Endothelial cell of umbilical vein (primary cell): ENCODE data around the gene PLD1. TPM values are rescaled to one million over a fixed set of nuclear protein-coding genes. Genes with fewer than 3 reads are reported as not detected.

Source experiments
- BruUV-seq: library from RNA; stranded (reverse); fragments of 400-500 nt; replicated peaks from 2 replicates; lab custom pipeline; 2021; lab: Mats Ljungman, UMichigan
- CTCF ChIA-PET: fragments of 300-600, 350-600 bp; sonication (Branson Sonifier 250); formaldehyde crosslinking; loops from one replicate; lab custom pipeline; 2021; ENCODE audit warnings: antibody characterized with exemption, inconsistent platforms; lab: Charles Lee
- POLR2A ChIA-PET: fragments of 300-600, 350-600 bp; sonication (Branson Sonifier 250); formaldehyde crosslinking; loops from one replicate; lab custom pipeline; 2021; ENCODE audit warnings: antibody characterized with exemption, inconsistent platforms; lab: Charles Lee
- DNase-seq: peaks from one replicate; pipeline ENCODE4 v3.0.0-alpha.2; 2011; ENCODE audit warnings: low read depth, low spot score
- FAIRE-seq: peaks from 2 replicates; lab custom pipeline; 2011; peaks lifted over from hg19 to GRCh38; lab: Jason Lieb, UNC
- H2AFZ ChIP-seq: 2 replicates; pipeline ENCODE4 v1.6.0; 2012; ENCODE audit warnings: low read depth, low read length, control low read depth, inconsistent platforms
- H3K27ac ChIP-seq: 2 replicates; pipeline ENCODE4 v1.5.1; 2011; ENCODE audit warnings: low read depth, mild to moderate bottlenecking, control low read depth, low read length, moderate library complexity; ENCODE audit not compliant: insufficient read depth
- H3K27me3 ChIP-seq, 2 experiments: 2 replicates each; pipeline versions ENCODE4 v1.6.0 to v1.6.1; 2011; ENCODE audit warnings: low read length in 2 of 2, mixed read lengths in 1 of 2; ENCODE audit not compliant: control insufficient read depth in 2 of 2, insufficient read depth in 2 of 2
- H3K36me3 ChIP-seq, 2 experiments: 2 replicates in 1 of 2; 3 replicates in 1 of 2; pipeline ENCODE4 v1.5.1; 2011; ENCODE audit warnings: low read length in 2 of 2, mild to moderate bottlenecking in 1 of 2, moderate library complexity in 1 of 2; ENCODE audit not compliant: control insufficient read depth in 2 of 2, insufficient read depth in 2 of 2; ENCODE audit errors: extremely low read depth in 1 of 2
- H3K4me1 ChIP-seq: 3 replicates; pipeline ENCODE4 v1.5.1; 2011; ENCODE audit warnings: mild to moderate bottlenecking, low read length; ENCODE audit not compliant: control insufficient read depth, insufficient read depth; ENCODE audit errors: extremely low read depth
- H3K4me2 ChIP-seq: 2 replicates; pipeline ENCODE4 v1.6.1; 2011; ENCODE audit warnings: low read length, control low read depth, mixed read lengths; ENCODE audit not compliant: insufficient read depth
- H3K4me3 ChIP-seq, 3 experiments: fragments of 200-600 bp in 1 of 3; sonication (generic), shearing (Covaris generic) in 1 of 3; replicated peaks in 1 of 3; 2 replicates each; pipeline ENCODE4 v1.5.1; 2011 to 2016; ENCODE audit warnings: control low read depth in 3 of 3, low read length in 3 of 3, mild to moderate bottlenecking in 2 of 3, inconsistent platforms in 1 of 3, low read depth in 1 of 3, moderate library complexity in 1 of 3; ENCODE audit not compliant: insufficient read depth in 1 of 3
- H3K79me2 ChIP-seq: 2 replicates; pipeline ENCODE4 v1.6.0; 2012; ENCODE audit warnings: low read length, inconsistent platforms; ENCODE audit not compliant: control insufficient read depth, insufficient read depth
- H3K9ac ChIP-seq: replicated peaks from 2 replicates; pipeline ENCODE3; 2011; ENCODE audit warnings: low read length, control low read depth; ENCODE audit not compliant: insufficient read depth; ENCODE audit errors: extremely low read depth
- H3K9me1 ChIP-seq: replicated peaks from 3 replicates; pipeline ENCODE4 v1.6.0; 2011; ENCODE audit warnings: mild to moderate bottlenecking, low read length; ENCODE audit not compliant: control insufficient read depth, insufficient read depth; ENCODE audit errors: extremely low read depth
- H3K9me3 ChIP-seq: replicated peaks from 2 replicates; pipeline ENCODE4 v1.5.1; 2012; ENCODE audit warnings: low read length, inconsistent platforms; ENCODE audit not compliant: control insufficient read depth, insufficient read depth
- H4K20me1 ChIP-seq: replicated peaks from 2 replicates; pipeline ENCODE3; 2011; ENCODE audit warnings: mild to moderate bottlenecking, low read length; ENCODE audit not compliant: control insufficient read depth, insufficient read depth; ENCODE audit errors: extremely low read depth
- EZH2 ChIP-seq: IDR thresholded peaks from 2 replicates; pipeline ENCODE4 v1.6.1; 2012; ENCODE audit warnings: borderline replicate concordance, low read depth, mild to moderate bottlenecking, moderate library complexity, low read length, inconsistent platforms; ENCODE audit not compliant: severe bottlenecking
- FOS ChIP-seq: IDR thresholded peaks from 2 replicates; pipeline ENCODE4 v1.6.1; 2011; ENCODE audit warnings: mild to moderate bottlenecking, low read length, moderate library complexity, borderline replicate concordance; ENCODE audit not compliant: insufficient read depth
- GATA2 ChIP-seq: IDR thresholded peaks from 2 replicates; pipeline ENCODE4 v1.7.0; 2011; ENCODE audit warnings: low read depth, mild to moderate bottlenecking, moderate library complexity, mixed read lengths, low read length; ENCODE audit not compliant: insufficient read length, insufficient read depth
- JUN ChIP-seq: IDR thresholded peaks from 2 replicates; pipeline ENCODE4 v1.6.1; 2011; ENCODE audit warnings: borderline replicate concordance, low read depth; ENCODE audit not compliant: insufficient read length, insufficient read depth
- MYC ChIP-seq: IDR thresholded peaks from one replicate; pipeline ENCODE4 v1.6.1; 2011; ENCODE audit warnings: mild to moderate bottlenecking, low read depth, low read length
- POLR2A ChIP-seq: IDR thresholded peaks from 2 replicates; pipeline ENCODE4 v1.6.1; 2012; ENCODE audit warnings: low read depth, mild to moderate bottlenecking, control low read depth, low read length
- POLR2AphosphoS5 ChIP-seq: IDR thresholded peaks from 2 replicates; pipeline ENCODE4 v1.6.1; 2012; ENCODE audit warnings: low read depth, mild to moderate bottlenecking, control low read depth, low read length, moderate library complexity; ENCODE audit not compliant: insufficient read depth
- dilution Hi-C: fragments of 300-500 bp; cut with MboI; formaldehyde crosslinking; loops from one replicate; pipeline ENCODE4 v1.15.0; 2019; ENCODE audit warnings: low sequenced_read_pairs; ENCODE audit not compliant: extremely low pct_ligation_motif_present
- intact Hi-C: fragments of 100-400 bp; cut with micrococcal nuclease; formaldehyde crosslinking; loops from one replicate; pipeline ENCODE4 v1.10.0; 2022
- polyA plus RNA-seq, 4 experiments: library from polyadenylated mRNA; depleted of rRNA in 3 of 4; stranded (reverse) in 3 of 4; unstranded in 1 of 4; fragments of >200 nt; gene quantifications; 2 replicates each; pipeline versions ENCODE4 v1.2.1 to v1.2.3, GENCODE V29; 2011 to 2012; ENCODE audit warnings: missing spikeins in 1 of 4
- total RNA-seq: library from RNA; stranded (reverse); gene quantifications from 2 replicates; pipeline ENCODE4 v1.2.3, GENCODE V29; 2021
- TF ChIP-seq, protein P1 (sequence below): IDR thresholded peaks from 2 replicates; pipeline ENCODE4 v1.6.1; 2011; ENCODE audit not compliant: insufficient read depth, insufficient read length
- TF ChIP-seq, protein P2 (sequence below), 2 donors: IDR thresholded peaks; 1 replicate in 1 of 2; 2 replicates in 1 of 2; pipeline ENCODE4 v1.5.1; 2011; ENCODE audit warnings: low read length in 2 of 2, mild to moderate bottlenecking in 2 of 2, moderate library complexity in 2 of 2, control low read depth in 1 of 2, inconsistent platforms in 1 of 2, low read depth in 1 of 2; ENCODE audit not compliant: insufficient read depth in 1 of 2; ENCODE audit errors: extremely low read depth in 1 of 2

The PLD1 gene
- total and polyA plus RNA-seq, 2 donors (not counting 3 experiments of a cell fraction or from before 2014, with no cell fraction given): 42.0 to 108 TPM

DNA sequence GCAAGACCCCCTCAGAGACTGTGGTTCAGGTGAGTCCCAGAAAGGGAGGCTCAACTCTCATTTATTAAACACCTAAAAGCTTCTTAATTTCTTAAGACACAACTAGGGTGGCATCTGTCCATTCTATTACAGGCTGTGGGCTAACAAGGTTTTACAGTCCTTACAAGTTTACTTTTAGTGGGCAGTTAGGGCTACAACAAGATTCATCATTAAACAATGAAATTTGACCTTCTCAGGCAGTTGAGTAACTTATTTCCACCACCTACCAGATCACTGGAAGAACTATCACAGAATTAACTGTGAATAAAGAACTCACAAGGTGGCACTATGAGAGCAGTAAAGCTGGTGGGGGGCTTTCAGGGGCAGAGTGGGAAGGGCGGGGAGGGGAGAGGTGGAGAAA, 132.6 kb downstream of the PLD1 start:
- CTCF ChIA-PET: interaction anchor here (0.8 to 1.9 kb wide), 4 partner anchors 8 to 152 kb away, joined by 3 to 5 read pairs (median 4); no protein-coding TSS in a partner anchor
- Histone ChIP-seq H3K4me1 (no peaks in the 10 kb centered on the region), H3K79me2 (no peaks in the 10 kb centered on the region), H3K9ac (no peak overlapping the region), H3K27me3 (no peaks in the 10 kb centered on the region), H4K20me1 (no peaks in the 10 kb centered on the region), H3K9me3 (no peaks in the 10 kb centered on the region), H2AFZ (no peak overlapping the region), H3K4me2 (no peak overlapping the region), H3K9me1 (no peaks in the 10 kb centered on the region), H3K36me3 (peaks cover 6% of the 10 kb centered on the region in 2 experiments), H3K4me3 (no peak overlapping the region), H3K27ac (no peak overlapping the region)
- dilution Hi-C loops: no loop called here
- intact Hi-C loops: no loop called here
- no peak for TF ChIP-seq GATA2
- TF ChIP-seq FOS: no peak
- TF ChIP-seq EZH2: no peak
- TF ChIP-seq POLR2AphosphoS5: no peak
- TF ChIP-seq, protein P1, sequence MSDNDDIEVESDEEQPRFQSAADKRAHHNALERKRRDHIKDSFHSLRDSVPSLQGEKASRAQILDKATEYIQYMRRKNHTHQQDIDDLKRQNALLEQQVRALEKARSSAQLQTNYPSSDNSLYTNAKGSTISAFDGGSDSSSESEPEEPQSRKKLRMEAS: no peak
- no peak for TF ChIP-seq POLR2A
- no peak for TF ChIP-seq JUN
- no peak for TF ChIP-seq MYC
- TF ChIP-seq, protein P2, sequence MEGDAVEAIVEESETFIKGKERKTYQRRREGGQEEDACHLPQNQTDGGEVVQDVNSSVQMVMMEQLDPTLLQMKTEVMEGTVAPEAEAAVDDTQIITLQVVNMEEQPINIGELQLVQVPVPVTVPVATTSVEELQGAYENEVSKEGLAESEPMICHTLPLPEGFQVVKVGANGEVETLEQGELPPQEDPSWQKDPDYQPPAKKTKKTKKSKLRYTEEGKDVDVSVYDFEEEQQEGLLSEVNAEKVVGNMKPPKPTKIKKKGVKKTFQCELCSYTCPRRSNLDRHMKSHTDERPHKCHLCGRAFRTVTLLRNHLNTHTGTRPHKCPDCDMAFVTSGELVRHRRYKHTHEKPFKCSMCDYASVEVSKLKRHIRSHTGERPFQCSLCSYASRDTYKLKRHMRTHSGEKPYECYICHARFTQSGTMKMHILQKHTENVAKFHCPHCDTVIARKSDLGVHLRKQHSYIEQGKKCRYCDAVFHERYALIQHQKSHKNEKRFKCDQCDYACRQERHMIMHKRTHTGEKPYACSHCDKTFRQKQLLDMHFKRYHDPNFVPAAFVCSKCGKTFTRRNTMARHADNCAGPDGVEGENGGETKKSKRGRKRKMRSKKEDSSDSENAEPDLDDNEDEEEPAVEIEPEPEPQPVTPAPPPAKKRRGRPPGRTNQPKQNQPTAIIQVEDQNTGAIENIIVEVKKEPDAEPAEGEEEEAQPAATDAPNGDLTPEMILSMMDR (IDR thresholded peaks at IDR 0.05; ENCODE audit: extremely low read depth in 1 of 2, insufficient read depth in 1 of 2, low read depth in 1 of 2, low read length in 2 of 2): no peak
- POLR2A ChIA-PET: no interaction called here
- DNase-seq: peak; percentile 21
- no TSS peak for BruUV-seq
- no peak for FAIRE-seq
